Activated naive CD4-positive, alpha-beta T cell (primary cell): ENCODE data around the gene EBF4.

Source experiments
- DNase-seq, 4 experiments: peaks; one replicate each; lab custom pipeline; 2025; lab: John Stamatoyannopoulos, UW

Gene EBF4, protein sequence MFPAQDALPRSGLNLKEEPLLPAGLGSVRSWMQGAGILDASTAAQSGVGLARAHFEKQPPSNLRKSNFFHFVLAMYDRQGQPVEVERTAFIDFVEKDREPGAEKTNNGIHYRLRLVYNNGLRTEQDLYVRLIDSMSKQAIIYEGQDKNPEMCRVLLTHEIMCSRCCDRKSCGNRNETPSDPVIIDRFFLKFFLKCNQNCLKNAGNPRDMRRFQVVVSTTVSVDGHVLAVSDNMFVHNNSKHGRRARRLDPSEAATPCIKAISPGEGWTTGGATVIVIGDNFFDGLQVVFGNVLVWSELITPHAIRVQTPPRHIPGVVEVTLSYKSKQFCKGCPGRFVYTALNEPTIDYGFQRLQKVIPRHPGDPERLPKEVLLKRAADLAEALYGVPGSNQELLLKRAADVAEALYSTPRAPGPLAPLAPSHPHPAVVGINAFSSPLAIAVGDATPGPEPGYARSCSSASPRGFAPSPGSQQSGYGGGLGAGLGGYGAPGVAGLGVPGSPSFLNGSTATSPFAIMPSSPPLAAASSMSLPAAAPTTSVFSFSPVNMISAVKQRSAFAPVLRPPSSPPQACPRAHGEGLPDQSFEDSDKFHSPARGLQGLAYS

DNA sequence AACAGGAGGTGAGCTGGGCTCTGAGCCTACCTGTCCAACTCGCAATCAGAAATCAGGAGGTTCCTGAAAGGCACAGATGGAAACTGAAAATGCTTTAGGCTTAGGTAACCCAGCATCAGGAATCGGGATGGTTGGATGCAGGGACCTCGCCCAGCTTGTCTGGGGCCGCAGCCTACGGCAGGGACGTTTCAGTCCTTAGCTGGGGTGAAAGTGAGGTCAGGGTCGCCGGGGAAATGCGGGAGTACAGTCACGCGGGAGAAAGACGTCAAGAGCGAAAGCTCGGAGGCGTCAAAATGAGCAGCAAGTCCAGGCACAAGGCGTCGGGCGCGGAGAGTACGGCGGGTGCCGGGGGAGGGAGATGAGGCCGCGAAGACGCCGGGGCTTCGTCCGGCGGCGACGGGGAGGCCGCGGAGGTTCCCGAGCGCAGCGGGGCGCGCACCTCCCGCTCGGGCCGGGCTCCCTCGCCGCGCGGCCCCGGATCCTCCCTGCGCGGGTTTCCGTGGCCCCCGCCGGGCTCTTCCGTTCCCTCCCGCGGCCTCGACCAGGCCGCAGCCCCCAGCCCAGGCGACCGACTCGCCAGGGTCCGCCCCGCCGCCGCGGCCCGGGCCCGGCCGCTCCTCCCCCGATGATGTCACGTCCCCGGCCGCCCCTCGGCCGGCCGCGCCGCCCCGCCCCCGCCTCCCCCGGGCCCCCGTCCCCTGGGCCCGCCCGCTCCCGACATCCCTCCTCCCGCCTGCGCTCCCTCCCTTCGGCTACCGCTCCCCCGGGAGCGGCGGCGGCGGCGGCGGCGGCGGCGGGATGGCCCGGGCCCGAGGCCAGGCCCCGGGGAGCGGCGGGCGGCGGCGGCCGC is at the start of gene EBF4:
EBF4 (plus strand) TSS at position 745 of the 850 bp plus-strand sequence. CDS start 866 bp downstream, outside the sequence.
- DNase-seq = peak in 1 of 4 experiments; percentile 25

DNA sequence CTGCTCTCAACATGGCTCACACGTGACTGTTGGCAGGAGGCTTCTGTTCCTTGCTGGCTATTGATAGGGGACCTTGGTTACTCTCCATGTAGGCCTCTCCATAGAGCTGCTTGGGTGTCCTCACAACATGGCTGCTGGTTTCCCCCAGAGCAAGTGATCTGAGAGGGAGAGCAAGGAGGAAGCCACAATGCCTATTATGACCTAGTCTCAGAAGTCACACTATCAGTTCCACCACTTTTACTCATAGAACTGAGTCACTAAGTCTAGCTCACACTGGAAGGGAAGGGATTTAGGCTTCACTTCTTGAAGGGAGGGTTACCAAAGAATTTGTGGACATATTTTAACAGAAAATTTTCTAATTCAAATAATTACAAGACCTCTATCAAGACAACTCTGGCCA is 48.9 kb upstream of the EBF4 start:
- DNase-seq = no peak

DNA sequence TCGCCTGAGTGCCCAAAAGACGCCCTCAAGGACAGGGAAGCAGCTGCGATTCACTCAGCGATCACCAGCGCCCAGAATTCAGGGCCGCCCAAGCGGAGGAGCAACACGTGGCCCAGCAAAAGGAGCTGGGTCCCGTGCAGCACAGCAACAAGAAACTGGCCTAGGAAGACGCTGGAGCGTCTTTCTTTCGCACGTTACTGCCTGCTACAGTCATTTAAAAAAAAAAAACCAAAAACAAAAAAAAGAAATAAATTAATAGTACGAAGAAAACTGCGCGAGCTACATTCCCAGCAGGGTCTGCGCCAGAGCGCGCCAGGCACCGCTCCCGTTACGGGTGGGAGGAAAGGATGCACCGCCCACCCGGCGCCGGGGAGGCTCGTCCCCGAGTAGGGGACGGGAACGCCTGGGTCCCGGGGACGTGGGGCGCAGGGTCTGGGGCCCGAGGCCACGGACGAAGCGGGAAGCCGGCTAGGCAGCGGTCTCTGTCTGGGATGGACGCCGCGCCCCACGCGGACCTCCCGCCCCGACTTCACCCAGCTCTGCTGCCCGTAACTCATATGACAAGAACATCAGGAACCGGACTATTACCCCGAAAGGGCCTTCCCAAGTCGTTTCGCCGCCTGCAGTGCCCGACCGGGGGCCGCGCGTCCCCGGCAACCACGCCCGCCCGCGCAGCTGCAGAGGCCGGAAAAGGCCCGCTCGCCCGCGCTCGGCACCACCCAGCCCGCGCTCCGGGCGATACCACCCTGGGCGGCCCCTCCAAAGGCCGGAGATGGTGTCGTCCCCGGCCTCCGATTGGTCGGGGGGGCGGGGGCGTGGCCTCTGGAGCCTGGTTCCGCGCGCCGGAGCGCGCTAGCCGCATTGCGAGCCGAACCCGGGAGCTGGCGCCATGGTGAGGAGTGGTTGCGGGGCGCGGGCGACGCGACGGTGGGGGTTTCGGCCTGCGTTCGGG is 40.5 kb upstream of the EBF4 start, which contains the start of gene NOP56:
NOP56 (plus strand) TSS at position 861 of the 952 bp plus-strand sequence; CDS start at position 890, 29 bp downstream.
- peak; percentile 87 to 97 (median 94) for DNase-seq

DNA sequence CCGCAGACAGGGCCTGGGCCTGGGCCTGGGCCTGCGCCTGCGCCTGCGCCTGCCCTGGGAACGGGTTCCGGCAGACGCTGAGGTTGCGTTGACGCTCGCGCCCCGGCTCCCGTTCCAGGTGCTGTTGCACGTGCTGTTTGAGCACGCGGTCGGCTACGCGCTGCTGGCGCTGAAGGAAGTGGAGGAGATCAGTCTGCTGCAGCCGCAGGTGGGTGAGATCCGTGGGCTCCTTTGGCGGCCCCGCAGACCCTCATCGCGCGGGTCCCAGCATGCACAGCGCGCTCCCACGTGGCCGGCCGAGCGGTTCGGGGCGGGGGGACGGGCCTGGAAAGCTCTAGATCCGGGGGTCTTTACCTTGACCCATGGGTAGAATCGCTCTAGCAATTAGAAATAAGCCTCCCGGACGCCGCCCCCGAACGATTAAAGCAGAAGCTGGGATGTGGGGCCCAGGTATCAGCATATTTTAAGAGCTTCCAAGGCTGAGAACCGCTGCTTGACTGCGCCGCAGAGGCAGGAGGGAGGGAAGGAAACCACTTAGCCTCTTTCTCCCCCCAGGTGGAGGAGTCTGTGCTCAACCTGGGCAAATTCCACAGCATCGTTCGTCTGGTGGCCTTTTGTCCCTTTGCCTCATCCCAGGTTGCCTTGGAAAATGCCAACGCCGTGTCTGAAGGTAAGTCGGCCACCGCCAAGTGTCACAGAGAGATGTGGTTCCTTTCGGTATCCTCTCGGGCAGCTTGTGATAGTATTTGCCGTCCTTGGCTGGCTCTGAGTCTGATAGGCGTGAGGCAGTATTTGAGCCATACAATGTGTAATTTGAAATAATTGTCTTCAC is 39.6 kb upstream of the EBF4 start:
- peak in 1 of 4 experiments; percentile 57 for DNase-seq

DNA sequence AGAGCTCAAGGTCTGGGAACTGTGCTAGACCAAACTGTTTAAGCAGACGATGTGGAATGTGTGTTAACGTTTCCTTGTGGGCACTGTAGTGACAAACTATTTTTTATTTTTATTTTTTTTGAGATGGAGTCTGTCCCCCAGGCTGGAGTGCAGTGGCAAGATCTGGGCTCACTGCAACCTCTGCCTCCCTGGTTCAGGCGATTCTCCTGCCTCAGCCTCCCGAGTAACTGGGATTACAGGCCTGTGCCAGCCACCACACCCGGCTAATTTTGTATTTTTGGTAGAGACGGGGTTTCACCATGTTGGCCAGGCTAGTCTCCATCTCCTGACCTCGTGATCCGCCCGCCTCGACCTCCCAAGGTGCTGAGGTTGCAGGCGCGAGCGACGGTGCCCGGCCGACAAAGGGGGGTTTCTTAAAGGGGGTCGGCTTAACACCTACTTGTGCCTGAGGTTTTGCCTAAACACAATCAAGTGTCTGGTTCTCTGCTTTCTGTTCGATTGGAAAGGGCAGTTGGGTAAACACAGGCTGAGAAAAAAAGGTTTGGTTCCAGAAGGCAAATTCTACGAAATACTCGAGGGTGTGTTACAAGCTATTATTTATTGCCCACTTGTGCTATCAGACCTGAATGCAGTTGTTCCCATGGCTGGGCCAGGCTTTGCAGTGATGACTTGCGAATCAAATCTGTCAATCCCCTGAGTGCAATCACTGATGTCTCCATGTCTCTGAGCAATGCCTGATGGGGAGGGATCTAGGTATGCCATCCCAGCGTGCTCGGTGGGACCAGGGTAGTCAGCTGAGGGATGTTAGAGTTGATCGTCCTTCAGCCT is 38.8 kb upstream of the EBF4 start:
- DNase-seq = no peak

DNA sequence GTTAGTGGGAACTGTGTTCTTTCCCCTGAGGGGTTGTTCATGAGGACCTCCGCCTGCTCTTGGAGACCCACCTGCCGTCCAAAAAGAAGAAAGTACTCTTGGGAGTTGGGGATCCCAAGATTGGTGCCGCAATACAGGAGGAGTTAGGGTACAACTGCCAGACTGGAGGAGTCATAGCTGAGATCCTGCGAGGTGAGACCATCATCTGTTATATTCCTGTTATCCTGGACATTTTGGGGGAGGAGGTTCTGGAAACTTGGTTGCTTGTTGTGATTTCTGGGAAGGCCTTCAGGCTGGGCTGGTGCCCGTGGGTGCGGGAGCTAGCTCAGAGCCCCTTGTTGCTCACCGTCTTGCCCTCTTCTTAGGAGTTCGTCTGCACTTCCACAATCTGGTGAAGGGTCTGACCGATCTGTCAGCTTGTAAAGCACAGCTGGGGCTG is 38.2 kb upstream of the EBF4 start:
- DNase-seq = no peak

DNA sequence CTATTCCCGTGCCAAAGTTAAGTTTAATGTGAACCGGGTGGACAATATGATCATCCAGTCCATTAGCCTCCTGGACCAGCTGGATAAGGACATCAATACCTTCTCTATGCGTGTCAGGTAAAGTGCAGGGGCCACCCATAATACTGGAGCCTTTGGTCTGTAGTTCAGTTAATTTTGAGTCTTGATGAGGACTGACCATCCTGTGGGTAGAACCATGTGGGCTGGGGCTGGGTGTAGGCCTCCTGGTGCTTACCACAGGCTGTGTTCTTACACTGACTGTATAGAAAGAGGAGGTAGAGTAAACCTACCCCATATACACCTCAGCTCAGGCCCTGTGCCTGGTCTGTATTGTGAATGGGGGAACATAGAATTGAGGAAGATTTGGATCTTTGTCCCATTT is 37.7 kb upstream of the EBF4 start:
- DNase-seq = no peak

DNA sequence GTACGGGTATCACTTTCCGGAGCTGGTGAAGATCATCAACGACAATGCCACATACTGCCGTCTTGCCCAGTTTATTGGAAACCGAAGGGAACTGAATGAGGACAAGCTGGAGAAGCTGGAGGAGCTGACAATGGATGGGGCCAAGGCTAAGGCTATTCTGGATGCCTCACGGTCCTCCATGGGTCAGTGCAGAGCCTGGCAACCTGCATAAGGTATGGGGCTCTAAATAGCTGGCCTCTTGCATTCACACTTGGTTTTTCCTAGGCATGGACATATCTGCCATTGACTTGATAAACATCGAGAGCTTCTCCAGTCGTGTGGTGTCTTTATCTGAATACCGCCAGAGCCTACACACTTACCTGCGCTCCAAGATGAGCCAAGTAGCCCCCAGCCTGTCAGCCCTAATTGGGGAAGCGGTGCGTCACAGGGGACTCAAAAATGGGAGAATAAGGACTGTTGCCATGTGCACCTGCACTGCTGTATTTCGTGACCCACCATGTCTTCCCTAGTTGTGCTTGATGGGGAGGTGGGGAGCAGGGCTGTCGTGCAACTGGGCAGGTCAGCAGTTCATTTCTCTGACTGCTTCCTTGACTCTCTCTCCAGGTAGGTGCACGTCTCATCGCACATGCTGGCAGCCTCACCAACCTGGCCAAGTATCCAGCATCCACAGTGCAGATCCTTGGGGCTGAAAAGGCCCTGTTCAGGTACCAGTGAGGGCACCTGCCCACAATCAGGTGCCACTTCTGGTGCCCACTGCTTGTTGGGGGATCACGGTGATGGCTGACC is 37.1 kb upstream of the EBF4 start:
- DNase-seq = no peak

DNA sequence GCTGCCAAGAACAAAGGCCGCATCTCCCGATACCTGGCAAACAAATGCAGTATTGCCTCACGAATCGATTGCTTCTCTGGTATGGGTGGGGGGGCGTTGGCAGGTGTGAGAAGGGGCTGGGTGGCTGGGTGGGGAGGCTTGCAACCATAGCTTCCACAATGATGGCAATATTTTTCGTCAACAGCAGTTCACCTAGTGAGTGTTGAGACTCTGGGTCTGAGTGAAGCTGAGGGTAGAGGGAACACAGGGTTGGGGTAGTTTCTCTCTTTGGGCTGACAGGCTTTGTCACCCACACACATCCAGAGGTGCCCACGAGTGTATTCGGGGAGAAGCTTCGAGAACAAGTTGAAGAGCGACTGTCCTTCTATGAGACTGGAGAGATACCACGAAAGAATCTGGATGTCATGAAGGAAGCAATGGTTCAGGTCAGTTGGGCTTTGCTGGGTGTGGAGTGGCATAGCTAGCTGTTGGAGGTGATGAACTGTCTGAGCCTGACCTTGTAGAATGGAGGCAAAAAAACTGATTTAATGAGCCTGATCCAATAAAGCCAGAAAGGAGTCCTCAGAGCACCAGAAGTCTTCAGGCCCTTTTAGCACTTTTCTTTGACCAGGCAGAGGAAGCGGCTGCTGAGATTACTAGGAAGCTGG is 36.0 kb upstream of the EBF4 start:
- DNase-seq = no peak

DNA sequence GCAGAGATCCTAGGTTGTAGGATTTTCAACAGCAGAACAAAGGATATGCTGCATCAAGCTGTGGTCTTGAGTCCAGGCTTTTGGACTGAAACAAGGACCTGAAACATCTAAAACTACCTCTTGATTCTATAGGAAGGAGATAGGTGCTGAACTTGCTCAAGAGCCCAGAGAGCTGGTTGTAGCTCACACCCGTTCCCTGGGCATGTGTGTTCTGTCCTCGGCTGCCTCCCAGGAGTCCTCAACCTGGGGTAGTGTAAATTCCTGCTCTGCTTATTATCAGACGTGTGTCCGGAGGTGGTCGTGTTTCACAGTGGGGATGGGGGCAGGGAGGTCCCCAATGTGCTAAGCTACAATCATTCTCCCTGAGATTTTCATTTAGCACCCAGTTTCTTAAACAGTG is 35.3 kb upstream of the EBF4 start:
- no peak for DNase-seq

DNA sequence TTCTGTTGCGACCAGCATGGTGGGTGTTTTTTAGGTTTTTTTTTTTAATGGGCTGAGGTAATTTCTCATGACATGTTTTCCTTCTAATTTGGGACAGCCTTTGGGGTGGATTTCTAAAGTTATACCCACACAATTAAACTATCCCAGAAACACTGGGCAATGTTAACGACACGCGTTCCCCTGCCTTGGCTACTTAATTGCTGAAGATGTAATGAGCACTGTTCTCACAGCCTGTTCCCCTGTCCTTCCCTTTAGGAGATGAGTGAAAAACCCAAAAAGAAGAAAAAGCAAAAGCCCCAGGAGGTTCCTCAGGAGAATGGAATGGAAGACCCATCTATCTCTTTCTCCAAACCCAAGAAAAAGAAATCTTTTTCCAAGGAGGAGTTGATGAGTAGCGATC is 34.9 kb upstream of the EBF4 start:
- DNase-seq = no peak

DNA sequence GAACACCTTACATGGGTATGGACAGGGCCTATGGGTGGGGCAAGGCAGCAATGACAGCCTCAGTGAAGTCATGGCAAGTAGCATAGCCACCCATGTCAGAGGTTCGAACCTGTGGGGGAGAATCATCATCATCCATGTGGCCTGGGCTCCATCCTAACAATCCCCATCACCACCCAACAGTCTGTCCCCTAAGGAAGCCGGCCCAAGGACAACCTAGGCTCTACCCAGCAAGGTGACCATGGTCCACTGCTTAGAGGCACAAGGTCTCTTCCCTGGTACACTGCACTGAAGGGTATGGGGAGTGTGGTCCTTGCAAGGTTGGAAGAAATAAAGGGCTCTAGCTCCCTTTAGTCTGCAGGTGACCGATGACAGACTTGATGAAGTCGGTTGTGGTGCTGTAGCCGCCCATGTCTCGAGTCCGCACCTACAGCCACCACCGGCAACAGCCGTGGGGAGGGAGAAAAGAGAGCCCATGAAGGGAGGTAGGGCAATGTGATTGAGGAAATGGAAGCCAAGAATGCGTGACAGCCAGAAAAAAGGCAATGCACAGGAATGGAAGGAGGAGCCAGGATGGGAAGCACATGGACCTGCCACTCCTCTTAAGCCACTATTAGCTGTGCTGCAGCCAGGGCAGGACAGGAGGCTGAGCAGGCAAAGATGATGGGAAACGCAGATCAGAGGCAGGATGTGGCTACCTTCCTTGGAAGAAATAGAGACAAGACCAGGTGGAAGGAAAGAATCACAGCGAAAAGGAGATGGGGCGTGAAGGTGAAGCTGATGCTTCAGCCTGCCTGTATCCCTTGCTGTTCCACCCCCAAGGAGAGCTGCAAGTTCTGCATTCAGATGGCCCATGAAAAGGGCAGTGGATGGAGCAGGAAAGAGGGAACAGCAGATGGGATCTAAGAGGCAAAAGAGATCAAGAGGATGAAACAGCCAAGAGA is 33.9 kb upstream of the EBF4 start:
- no peak for DNase-seq

DNA sequence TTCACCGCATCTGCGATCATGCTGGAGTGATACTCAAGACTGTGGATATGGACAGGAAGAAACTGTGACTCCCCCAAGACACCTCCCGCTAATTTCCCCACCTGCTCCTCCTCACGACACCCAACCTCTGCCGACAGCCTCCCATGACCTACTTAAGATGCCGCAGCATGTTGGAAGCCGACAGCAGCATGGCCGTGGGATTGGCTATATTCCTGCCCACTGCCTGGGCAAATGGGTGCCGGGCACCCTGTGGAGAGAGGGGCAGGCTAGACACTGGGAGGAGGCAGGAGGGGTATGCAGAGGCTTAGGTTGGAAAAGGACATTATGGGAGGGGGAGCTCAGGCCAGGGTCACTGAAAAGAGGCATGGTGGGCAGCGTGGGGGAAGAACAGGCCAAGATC is 33.0 kb upstream of the EBF4 start:
- DNase-seq = no peak

DNA sequence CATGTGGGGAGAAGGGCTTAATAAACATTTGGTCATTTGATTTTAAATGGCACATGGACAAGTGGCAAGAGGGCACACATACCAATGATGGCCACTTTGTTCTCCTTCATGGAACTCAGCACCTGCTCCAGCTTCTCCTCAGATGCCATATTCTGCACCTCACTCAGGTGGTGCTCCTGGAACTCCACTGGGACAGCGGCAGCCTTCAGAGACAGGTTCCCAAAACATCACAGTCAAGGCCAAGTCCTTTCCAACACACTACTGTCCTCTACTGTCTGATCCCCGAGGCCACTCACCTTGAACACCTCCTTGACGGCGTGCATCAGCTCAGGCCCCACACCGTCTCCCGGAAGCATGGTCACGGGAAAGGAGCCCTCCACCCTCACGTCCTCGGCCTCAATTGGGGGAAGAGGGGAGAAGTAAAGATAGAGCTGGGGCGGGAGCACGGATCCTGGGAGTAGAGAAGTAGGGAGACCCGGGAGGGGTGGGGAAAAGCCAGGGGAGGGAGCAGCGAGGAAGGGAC is 29.2 kb upstream of the EBF4 start:
- DNase-seq = no peak

DNA sequence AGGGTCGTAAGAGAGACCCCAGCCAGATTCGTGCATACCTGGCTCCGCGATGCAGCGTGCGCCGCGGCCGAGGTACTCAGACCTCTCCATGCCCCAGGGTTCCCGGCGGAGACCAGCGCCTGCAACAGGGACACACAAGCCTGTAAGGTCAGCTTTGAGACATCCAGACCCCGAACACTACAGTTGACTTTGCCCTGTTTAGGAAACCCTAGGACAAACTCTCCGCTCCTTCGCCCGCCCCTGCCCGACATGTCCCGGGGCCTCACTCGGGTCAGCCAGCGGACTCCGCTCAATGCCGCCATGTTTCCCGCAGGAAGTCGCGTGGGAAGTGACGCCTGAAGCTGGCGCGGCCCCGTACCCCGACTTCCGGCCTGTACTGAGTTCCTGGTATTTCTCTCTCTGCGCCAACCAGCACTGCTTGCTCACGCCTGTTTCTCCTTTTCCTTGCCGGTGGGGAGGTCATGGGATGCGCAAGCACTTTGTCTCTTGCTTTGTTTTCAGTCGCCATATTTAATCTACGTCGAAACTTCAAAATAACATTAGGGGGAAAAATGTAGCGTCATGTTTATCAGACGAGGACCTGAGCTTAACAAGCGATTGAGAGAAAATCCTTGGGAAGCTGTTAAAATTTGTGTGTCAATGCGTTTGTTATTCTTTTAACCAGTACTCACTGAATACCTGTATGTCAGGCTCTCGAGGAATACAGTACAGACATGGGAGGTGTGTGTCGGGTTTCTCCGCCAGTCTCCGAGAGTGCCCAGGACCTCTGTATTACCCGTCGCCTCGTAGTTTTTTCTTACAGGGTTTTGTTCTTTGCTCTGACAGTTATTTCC is 28.5 kb upstream of the EBF4 start, which contains the start of gene IDH3B:
IDH3B (minus strand) TSS at position 330 of the 833 bp plus-strand sequence; CDS start at position 302, 28 bp downstream.
- peak; percentile 71 to 87 (median 80) for DNase-seq

DNA sequence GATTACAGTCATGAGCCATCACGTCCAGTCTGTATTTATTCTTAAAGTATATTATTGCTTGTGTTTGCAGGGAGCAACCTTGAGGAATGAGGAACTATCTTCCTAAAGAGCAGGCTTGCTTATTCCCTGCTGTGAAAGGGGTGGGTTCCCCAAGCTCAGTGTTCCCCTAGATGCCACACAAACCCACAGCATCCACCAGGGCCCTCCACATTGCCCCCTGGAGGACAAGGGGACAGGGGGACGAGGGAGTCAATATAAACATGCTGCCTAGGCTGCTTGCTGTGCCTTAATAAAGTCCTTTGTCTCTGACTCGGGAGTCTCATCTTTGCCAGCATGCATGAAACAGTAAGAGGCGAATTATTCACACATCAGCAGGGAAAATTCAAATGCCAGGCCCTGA is 20.6 kb upstream of the EBF4 start:
- DNase-seq = no peak
